Measurements from ENCODE around the gene PALLD.

DNA sequence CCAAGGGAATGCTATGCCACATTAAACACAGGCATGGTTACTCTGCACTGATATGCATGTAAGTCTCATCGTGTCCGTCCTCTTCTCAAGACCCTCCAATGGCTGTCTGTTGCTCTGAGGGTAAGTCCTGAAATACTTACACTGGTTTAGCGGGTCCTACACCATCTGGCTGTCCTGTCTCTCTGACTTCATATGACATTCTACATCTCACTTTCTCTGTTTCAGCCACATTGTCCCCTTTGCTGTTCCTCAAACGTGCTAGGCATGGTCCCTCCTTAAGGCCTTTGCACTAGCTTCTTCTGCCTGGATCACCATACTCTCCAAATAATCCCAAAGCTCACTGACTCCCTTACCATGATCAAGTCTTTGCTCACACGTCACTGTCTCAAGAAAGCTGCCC, 131.4 kb downstream of the PALLD start:
- no peak for TF ChIP-seq POLR2A (IDR thresholded peaks at IDR 0.05; ENCODE audit: low read depth, low read length)
- TF ChIP-seq TAF1 (IDR thresholded peaks at IDR 0.05; ENCODE audit: low read depth, low read length) = no peak
- no peak for TF ChIP-seq POLR2AphosphoS5 (IDR thresholded peaks at IDR 0.05; ENCODE audit: low read depth, low read length)
- no peak for TF ChIP-seq POU2F2 (IDR thresholded peaks at IDR 0.05; ENCODE audit: low read depth, low read length)
- no peak for TF ChIP-seq SPI1 (IDR thresholded peaks at IDR 0.05; ENCODE audit: low read depth, low read length)

Data from GM12891 (cell line).